Measurements from ENCODE around the gene ANKRD42.

ANKRD42 gene

GRCh38 chr11:83292709-83293456 lies 99.4 kb downstream of the ANKRD42 start:
- DNase-seq = peak; percentile 41 to 75 (median 54)

GRCh38 chr11:83293457-83293774 lies 99.9 kb downstream of the ANKRD42 start:
- DNase-seq = no peak

- DNase-seq = no peak
Observed at GRCh38 chr11:83294208-83294607, 100.7 kb downstream of the ANKRD42 start.
